MM.1S (cell line): ENCODE results near the gene SAA4.
"Not testable (repeated sequence)": the region's sequence is repeated elsewhere in the genome, so short reads cannot be mapped to it uniquely, and the experiment has no call there.

ENCODE experiments used
- DNase-seq: peaks from one replicate; pipeline ENCODE4 v3.0.0-alpha.2; 2015
- H2AFZ ChIP-seq: fragments of 300-600 bp; sonication (generic); 2 replicates; pipeline ENCODE4 v1.6.0; 2016; ENCODE audit warnings: antibody characterized with exemption, low read length
- H3F3A ChIP-seq: fragments of 300-600 bp; sonication (generic); 2 replicates; pipeline ENCODE4 v1.6.1; 2016; ENCODE audit warnings: mild to moderate bottlenecking, antibody characterized with exemption, low read length, moderate library complexity, mixed read lengths; ENCODE audit not compliant: insufficient read depth
- H3K27ac ChIP-seq: fragments of 300-600 bp; sonication (generic); 2 replicates; pipeline ENCODE4 v1.5.1; 2016; ENCODE audit warnings: mild to moderate bottlenecking, low read length
- H3K27me3 ChIP-seq: fragments of 300-600 bp; sonication (generic); replicated peaks from 2 replicates; pipeline ENCODE4 v1.6.0; 2016; ENCODE audit warnings: low read length; ENCODE audit not compliant: insufficient read depth
- H3K36me3 ChIP-seq: fragments of 300-600 bp; sonication (generic); replicated peaks from 2 replicates; pipeline ENCODE4 v1.6.1; 2016; ENCODE audit warnings: mild to moderate bottlenecking, low read length, mixed read lengths; ENCODE audit not compliant: insufficient read depth
- H3K4me1 ChIP-seq: fragments of 300-600 bp; sonication (generic); 2 replicates; pipeline ENCODE4 v1.6.1; 2016; ENCODE audit warnings: low read length, mixed read lengths
- H3K4me2 ChIP-seq: fragments of 300-600 bp; sonication (generic); 2 replicates; pipeline ENCODE4 v1.6.0; 2016; ENCODE audit warnings: low read depth, low read length
- H3K4me3 ChIP-seq: fragments of 300-600 bp; sonication (generic); 2 replicates; pipeline ENCODE4 v1.5.1; 2016; ENCODE audit warnings: low read length, mixed read lengths
- H3K79me2 ChIP-seq: fragments of 300-600 bp; sonication (generic); 2 replicates; pipeline ENCODE4 v1.6.1; 2016; ENCODE audit warnings: mixed run types, low read length, mixed read lengths
- H3K9ac ChIP-seq: fragments of 300-600 bp; sonication (generic); 2 replicates; pipeline ENCODE4 v1.6.1; 2016; ENCODE audit warnings: low read length, mixed read lengths
- H3K9me2 ChIP-seq: fragments of 300-600 bp; sonication (generic); replicated peaks from 2 replicates; pipeline ENCODE4 v1.6.1; 2016; ENCODE audit warnings: mild to moderate bottlenecking, low read length, mixed read lengths; ENCODE audit not compliant: insufficient read depth
- H3K9me3 ChIP-seq: fragments of 300-600 bp; sonication (generic); replicated peaks from 2 replicates; pipeline ENCODE4 v1.6.1; 2016; ENCODE audit warnings: mild to moderate bottlenecking, low read length, mixed read lengths; ENCODE audit not compliant: insufficient read depth
- H4K20me1 ChIP-seq: fragments of 300-600 bp; sonication (generic); 2 replicates; pipeline ENCODE4 v1.6.1; 2016; ENCODE audit warnings: mild to moderate bottlenecking, low read length, moderate library complexity, mixed read lengths; ENCODE audit not compliant: insufficient read depth
- CTCF ChIP-seq: fragments of 300-600 bp; sonication (generic); IDR thresholded peaks from 2 replicates; pipeline ENCODE4 v1.5.1; 2016; ENCODE audit warnings: antibody characterized with exemption, low read length, mixed read lengths
- EZH2 ChIP-seq: fragments of 300-600 bp; sonication (generic); optimal IDR thresholded peaks from 2 replicates; pipeline ENCODE3; 2017; ENCODE audit warnings: low read depth, mild to moderate bottlenecking, antibody characterized with exemption, low read length, mixed read lengths
- EZH2phosphoT487 ChIP-seq: fragments of 300-600 bp; sonication (generic); IDR thresholded peaks from 2 replicates; pipeline ENCODE4 v1.6.1; 2018; ENCODE audit warnings: antibody characterized with exemption, low read length

The SAA4 gene

GRCh38 chr11:18270102-18270501 lies 33.5 kb upstream of the SAA4 start:
- no peaks in the 10 kb centered on the region for H3K9me2 ChIP-seq
- no peak overlapping the region for H3K4me3 ChIP-seq
- H3K36me3 ChIP-seq, result no peaks in the 10 kb centered on the region
- H3K27me3 ChIP-seq, result peaks cover 8% of the 10 kb centered on the region; the same call in 1 of the 2 replicates
- no peak overlapping the region for H3K4me2 ChIP-seq
- TF ChIP-seq CTCF (no peak), EZH2 (no peak), EZH2phosphoT487 (no peak)
- no peaks in the 10 kb centered on the region for H3K79me2 ChIP-seq
- 0 out of 2 replicates have a peak, but pooled peaks cover 4% of the 10 kb centered on the region for H3K4me1 ChIP-seq
- H2AFZ ChIP-seq, result no peak overlapping the region
- no peaks in the 10 kb centered on the region for H3K9me3 ChIP-seq
- no peak for DNase-seq
- no peak overlapping the region for H3K27ac ChIP-seq
- no peaks in the 10 kb centered on the region for H4K20me1 ChIP-seq
- H3K9ac ChIP-seq, result no peak overlapping the region
- H3F3A ChIP-seq, result 0 out of 2 replicates have a peak, but pooled peaks cover 4% of the 10 kb centered on the region

DNA sequence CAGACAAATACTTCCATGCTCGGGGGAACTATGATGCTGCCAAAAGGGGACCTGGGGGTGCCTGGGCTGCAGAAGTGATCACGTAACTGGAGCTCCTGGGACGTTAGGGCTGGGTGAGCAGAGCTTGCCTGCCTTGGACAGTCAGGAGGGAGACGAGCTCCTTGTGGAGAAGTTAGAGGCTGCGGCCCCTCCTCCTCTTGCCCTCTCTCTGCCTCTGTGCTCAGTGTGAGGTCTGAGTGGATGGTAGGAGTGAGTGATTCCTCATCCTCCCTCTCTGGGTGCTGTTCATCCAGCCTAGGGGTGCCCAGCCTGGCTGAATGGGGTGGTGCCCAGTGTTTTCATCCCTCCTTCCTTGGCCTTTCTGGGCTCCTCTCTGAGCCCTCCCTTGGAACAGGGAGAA lies 32.6 kb upstream of the SAA4 start:
- not testable (repeated sequence) for H3K9me3 ChIP-seq, H3K4me1 ChIP-seq, H3K27me3 ChIP-seq, H3K9me2 ChIP-seq, H3K79me2 ChIP-seq, H3K9ac ChIP-seq, H2AFZ ChIP-seq, H3K4me2 ChIP-seq, H3K36me3 ChIP-seq, DNase-seq, H3F3A ChIP-seq, H3K27ac ChIP-seq, H3K4me3 ChIP-seq, H4K20me1 ChIP-seq

GRCh38 chr11:18267335-18268133 lies 30.9 kb upstream of the SAA4 start:
- H3K9me3 ChIP-seq, H3K27me3 ChIP-seq, H3K36me3 ChIP-seq, H3F3A ChIP-seq, H3K9me2 ChIP-seq, H3K9ac ChIP-seq, H4K20me1 ChIP-seq, H2AFZ ChIP-seq, H3K79me2 ChIP-seq, H3K4me1 ChIP-seq: not testable (repeated sequence)
- peak overlapping the region; percentile 8; the same call in 1 of the 2 replicates for H3K4me3 ChIP-seq
- TF ChIP-seq CTCF, result peak; percentile 10; the same call in 1 of the 2 replicates
- H3K27ac ChIP-seq, result peak overlapping the region; percentile 29; the same call in 1 of the 2 replicates
- H3K4me2 ChIP-seq, result peak overlapping the region; percentile 45
- peak; percentile 45 for DNase-seq

DNA sequence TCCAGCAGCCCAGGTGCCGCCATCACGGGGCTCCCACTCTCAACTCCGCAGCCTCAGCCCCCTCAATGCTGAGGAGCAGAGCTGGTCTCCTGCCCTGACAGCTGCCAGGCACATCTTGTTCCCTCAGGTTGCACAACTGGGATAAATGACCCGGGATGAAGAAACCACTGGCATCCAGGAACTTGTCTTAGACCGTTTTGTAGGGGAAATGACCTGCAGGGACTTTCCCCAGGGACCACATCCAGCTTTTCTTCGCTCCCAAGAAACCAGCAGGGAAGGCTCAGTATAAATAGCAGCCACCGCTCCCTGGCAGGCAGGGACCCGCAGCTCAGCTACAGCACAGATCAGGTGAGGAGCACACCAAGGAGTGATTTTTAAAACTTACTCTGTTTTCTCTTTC lies 29.3 kb upstream of the SAA4 start, which contains the start of gene SAA1:
SAA1 (plus strand) TSS at position 316 of the 400 bp plus-strand sequence. CDS start 624 bp downstream, outside the sequence.
- H3K4me1 ChIP-seq, result 0 out of 2 replicates have a peak, but pooled peaks cover 4% of the 10 kb centered on the region
- H2AFZ ChIP-seq, result no peak within 1 kb of the TSS
- H3K36me3 ChIP-seq, result no peaks in the 10 kb centered on the region
- no peak within 1 kb of the TSS for H3K4me2 ChIP-seq
- H3K27me3 ChIP-seq, result peaks cover 9% of the 10 kb centered on the region; the same call in 1 of the 2 replicates
- no peak for DNase-seq
- no peak within 1 kb of the TSS for H3K27ac ChIP-seq
- H3K79me2 ChIP-seq, result no peaks in the 10 kb centered on the region
- H3K9me3 ChIP-seq, result no peaks in the 10 kb centered on the region
- TF ChIP-seq EZH2 (no peak), CTCF (no peak), EZH2phosphoT487 (no peak)
- no peak within 1 kb of the TSS for H3K9ac ChIP-seq
- 0 out of 2 replicates have a peak, but pooled peaks cover 4% of the 10 kb centered on the region for H3F3A ChIP-seq
- H4K20me1 ChIP-seq, result no peaks in the 10 kb centered on the region
- H3K4me3 ChIP-seq, result no peak within 1 kb of the TSS
- no peaks in the 10 kb centered on the region for H3K9me2 ChIP-seq
